H1 (cell line): ENCODE results near the gene KLHDC7B. TPM values are rescaled to one million over a fixed set of nuclear protein-coding genes. Genes with fewer than 3 reads are reported as not detected.

Source experiments
- CTCF ChIA-PET: fragments of 300-600 bp; sonication (Branson Sonifier 250); formaldehyde crosslinking; loops from one replicate; lab custom pipeline; 2021; ENCODE audit not compliant: partially characterized antibody; lab: Charles Lee
- POLR2A ChIA-PET: fragments of 300-600 bp; sonication (Branson Sonifier 250); formaldehyde crosslinking; loops from one replicate; lab custom pipeline; 2021; ENCODE audit warnings: inconsistent platforms; ENCODE audit not compliant: partially characterized antibody; lab: Charles Lee
- DNase-seq, 2 experiments: peaks; one replicate each; pipeline versions ENCODE4 v3.0.0 to v3.0.0-alpha.2; 2010 to 2022; ENCODE audit warnings: low spot score in 2 of 2, low read depth in 1 of 2, mixed read lengths in 1 of 2
- FAIRE-seq: peaks from 2 replicates; lab custom pipeline; 2011; peaks lifted over from hg19 to GRCh38; lab: Jason Lieb, UNC
- H2AFZ ChIP-seq: 2 replicates; pipeline ENCODE4 v1.8.1; 2012; ENCODE audit warnings: low read length, inconsistent platforms
- H2AK5ac ChIP-seq: 2 replicates; pipeline ENCODE4 v1.6.1; 2013; ENCODE audit warnings: low read depth, low read length
- H2BK120ac ChIP-seq: replicated peaks from 2 replicates; pipeline ENCODE3; 2013; ENCODE audit warnings: low read depth, low read length, inconsistent platforms
- H2BK12ac ChIP-seq: 2 replicates; pipeline ENCODE4 v1.6.1; 2013; ENCODE audit warnings: low read depth, low read length
- H2BK15ac ChIP-seq: 2 replicates; pipeline ENCODE4 v1.6.1; 2013; ENCODE audit warnings: low read length
- H2BK20ac ChIP-seq: 2 replicates; pipeline ENCODE4 v1.6.1; 2013; ENCODE audit warnings: low read length
- H2BK5ac ChIP-seq: 2 replicates; pipeline ENCODE4 v1.6.1; 2013; ENCODE audit warnings: low read depth, low read length
- H3K14ac ChIP-seq: 2 replicates; pipeline ENCODE4 v1.6.1; 2013; ENCODE audit warnings: inconsistent platforms; ENCODE audit not compliant: insufficient read length
- H3K18ac ChIP-seq: 2 replicates; pipeline ENCODE4 v1.6.1; 2013; ENCODE audit warnings: low read length; ENCODE audit errors: extremely low read depth
- H3K23ac ChIP-seq: 2 replicates; pipeline ENCODE4 v1.6.1; 2013; ENCODE audit warnings: inconsistent platforms; ENCODE audit not compliant: insufficient read length
- H3K23me2 ChIP-seq: 2 replicates; pipeline ENCODE4 v1.6.1; 2013; ENCODE audit warnings: low read depth, low read length
- H3K27ac ChIP-seq: 2 replicates; pipeline ENCODE4 v1.6.1; 2011; ENCODE audit warnings: low read depth, low read length, inconsistent platforms
- H3K27me3 ChIP-seq, 4 experiments: replicated peaks in 1 of 4; 1 replicate in 1 of 4; 2 replicates in 3 of 4; pipeline versions ENCODE4 v1.6.1 to v1.8.1; 2011 to 2013; ENCODE audit warnings: low read length in 3 of 4, mild to moderate bottlenecking in 3 of 4, inconsistent platforms in 2 of 4, mixed read lengths in 2 of 4, moderate library complexity in 1 of 4; ENCODE audit not compliant: control insufficient read depth in 3 of 4, insufficient read depth in 3 of 4; ENCODE audit errors: extremely low read depth in 1 of 4
- H3K36me3 ChIP-seq, 4 experiments: 2 replicates each; pipeline versions ENCODE4 v1.6.1 to v1.8.1; 2011 to 2013; ENCODE audit warnings: mild to moderate bottlenecking in 4 of 4, low read length in 3 of 4, moderate library complexity in 2 of 4, control low read depth in 1 of 4, inconsistent platforms in 1 of 4; ENCODE audit not compliant: insufficient read depth in 4 of 4, control insufficient read depth in 2 of 4
- H3K4ac ChIP-seq: replicated peaks from 2 replicates; pipeline ENCODE3; 2013; ENCODE audit warnings: low read length, low read depth, mixed read lengths, inconsistent platforms; ENCODE audit not compliant: insufficient read length
- H3K4me1 ChIP-seq, 4 experiments: replicated peaks in 1 of 4; 1 replicate in 1 of 4; 2 replicates in 3 of 4; pipeline versions ENCODE4 v1.6.1 to v1.8.1; 2011 to 2013; ENCODE audit warnings: low read length in 3 of 4, inconsistent platforms in 2 of 4, mixed read lengths in 1 of 4; ENCODE audit not compliant: insufficient read depth in 4 of 4, control insufficient read depth in 3 of 4
- H3K4me2 ChIP-seq, 2 experiments: 2 replicates each; pipeline versions ENCODE4 v1.6.1 to v1.8.1; 2011 to 2013; ENCODE audit warnings: low read depth in 2 of 2, low read length in 2 of 2, control low read depth in 1 of 2, inconsistent platforms in 1 of 2, mild to moderate bottlenecking in 1 of 2; ENCODE audit not compliant: insufficient read depth in 1 of 2
- H3K4me3 ChIP-seq, 4 experiments: fragments of 200-600, 300-600 bp in 1 of 4; sonication (generic), shearing (Covaris generic), sonication (Bioruptor Twin) in 1 of 4; 2 replicates each; pipeline versions ENCODE4 v1.5.1 to v1.8.1; 2011 to 2016; ENCODE audit warnings: low read length in 4 of 4, low read depth in 3 of 4, control low read depth in 2 of 4, inconsistent platforms in 2 of 4, mild to moderate bottlenecking in 2 of 4, mixed read lengths in 1 of 4, moderate library complexity in 1 of 4; ENCODE audit not compliant: insufficient read depth in 2 of 4; ENCODE audit errors: extremely low read depth in 1 of 4
- H3K56ac ChIP-seq: replicated peaks from 2 replicates; pipeline ENCODE3; 2013; ENCODE audit warnings: low read depth, mild to moderate bottlenecking, mixed read lengths, low read length, inconsistent platforms; ENCODE audit not compliant: insufficient read length
- H3K79me1 ChIP-seq: 2 replicates; pipeline ENCODE4 v1.6.1; 2013; ENCODE audit warnings: low read depth, low read length, control low read depth
- H3K79me2 ChIP-seq, 2 experiments: 2 replicates each; pipeline versions ENCODE4 v1.6.1 to v1.8.1; 2012 to 2013; ENCODE audit warnings: low read length in 2 of 2, mild to moderate bottlenecking in 2 of 2, inconsistent platforms in 1 of 2; ENCODE audit not compliant: insufficient read depth in 2 of 2, control insufficient read depth in 1 of 2
- H3K9ac ChIP-seq, 4 experiments: replicated peaks in 1 of 4; 1 replicate in 1 of 4; 2 replicates in 3 of 4; pipeline versions ENCODE4 v1.6.1 to v1.8.1; 2011 to 2013; ENCODE audit warnings: low read depth in 3 of 4, low read length in 3 of 4, control low read depth in 2 of 4, mild to moderate bottlenecking in 2 of 4, moderate library complexity in 2 of 4, inconsistent platforms in 1 of 4; ENCODE audit errors: extremely low read depth in 1 of 4
- H3K9me3 ChIP-seq, 2 experiments: 2 replicates each; pipeline versions ENCODE4 v1.6.1 to v1.8.1; 2012 to 2013; ENCODE audit warnings: mild to moderate bottlenecking in 2 of 2, moderate library complexity in 2 of 2, control low read depth in 1 of 2, inconsistent platforms in 1 of 2, low read depth in 1 of 2, low read length in 1 of 2, mixed read lengths in 1 of 2; ENCODE audit not compliant: insufficient read depth in 2 of 2
- H4K20me1 ChIP-seq, 2 experiments: replicated peaks in 1 of 2; 2 replicates each; pipeline versions ENCODE3 to v1.8.1; 2011 to 2013; ENCODE audit warnings: inconsistent platforms in 2 of 2, low read length in 2 of 2, mild to moderate bottlenecking in 1 of 2; ENCODE audit not compliant: insufficient read depth in 2 of 2, control insufficient read depth in 1 of 2
- H4K5ac ChIP-seq: 2 replicates; pipeline ENCODE4 v1.6.1; 2013; ENCODE audit warnings: low read length, low read depth, mixed read lengths, inconsistent platforms; ENCODE audit not compliant: insufficient read length
- H4K8ac ChIP-seq: 2 replicates; pipeline ENCODE4 v1.8.0; 2013; ENCODE audit warnings: mild to moderate bottlenecking, moderate library complexity, low read length, inconsistent platforms; ENCODE audit not compliant: insufficient read depth; ENCODE audit errors: extremely low read depth
- H4K91ac ChIP-seq: replicated peaks from 2 replicates; pipeline ENCODE3; 2013; ENCODE audit warnings: low read length, mixed read lengths, inconsistent platforms; ENCODE audit not compliant: insufficient read length
- ATF3 ChIP-seq: IDR thresholded peaks from 2 replicates; pipeline ENCODE4 v1.6.1; 2011; ENCODE audit warnings: low read depth, mild to moderate bottlenecking, low read length; ENCODE audit not compliant: insufficient read depth
- CTBP2 ChIP-seq: IDR thresholded peaks from 2 replicates; pipeline ENCODE4 v1.7.0; 2011; ENCODE audit warnings: borderline replicate concordance, mild to moderate bottlenecking, moderate library complexity, mixed read lengths, low read length; ENCODE audit not compliant: insufficient read depth, insufficient read length
- FOSL1 ChIP-seq: IDR thresholded peaks from 2 replicates; pipeline ENCODE4 v1.6.1; 2011; ENCODE audit warnings: mild to moderate bottlenecking, low read depth, low read length, moderate library complexity; ENCODE audit not compliant: insufficient read depth
- GTF2F1 ChIP-seq: IDR thresholded peaks from 2 replicates; pipeline ENCODE4 v1.6.1; 2012; ENCODE audit warnings: low read depth, low read length, improper control_type of control experiment, borderline replicate concordance
- KDM5A ChIP-seq: fragments of 200-600 bp; IDR thresholded peaks from 2 replicates; pipeline ENCODE4 v1.7.1; 2012; ENCODE audit warnings: mild to moderate bottlenecking, low read length, inconsistent platforms, mixed read lengths
- POU5F1 ChIP-seq: IDR thresholded peaks from 2 replicates; pipeline ENCODE4 v1.6.1; 2011; ENCODE audit warnings: low read depth, mild to moderate bottlenecking, low read length, moderate library complexity
- RFX5 ChIP-seq: IDR thresholded peaks from 2 replicates; pipeline ENCODE4 v1.6.1; 2011; ENCODE audit warnings: low read depth, low read length, improper control_type of control experiment, borderline replicate concordance
- SIN3A ChIP-seq, 2 experiments: IDR thresholded peaks in 1 of 2; conservative IDR thresholded peaks in 1 of 2; 2 replicates each; pipeline ENCODE4 v1.6.1; 2011 to 2012; ENCODE audit warnings: low read length in 2 of 2, improper control_type of control experiment in 1 of 2, low read depth in 1 of 2, mild to moderate bottlenecking in 1 of 2
- SP2 ChIP-seq: IDR thresholded peaks from 2 replicates; pipeline ENCODE4 v1.6.1; 2012; ENCODE audit warnings: mild to moderate bottlenecking, low read length, inconsistent platforms
- SRF ChIP-seq: IDR thresholded peaks from 2 replicates; pipeline ENCODE4 v1.6.1; 2011; ENCODE audit warnings: mild to moderate bottlenecking, low read depth, low read length, moderate library complexity
- USF2 ChIP-seq: IDR thresholded peaks from 2 replicates; pipeline ENCODE4 v1.6.1; 2011; ENCODE audit warnings: low read length, improper control_type of control experiment
- YY1 ChIP-seq: IDR thresholded peaks from 2 replicates; pipeline ENCODE4 v1.6.1; 2011; ENCODE audit warnings: low read depth, mild to moderate bottlenecking, low read length
- WGBS, 2 experiments: shearing (Covaris generic) in 1 of 2; methylation state at CpG; one replicate each; pipeline versions ENCODE4 v1.1.6 to v1.1.7; 2013 to 2015; ENCODE audit warnings: low lambda C conversion rate in 2 of 2, mixed read lengths in 2 of 2, inconsistent platforms in 1 of 2, low coverage in 1 of 2, missing lambda C conversion rate in 1 of 2; ENCODE audit not compliant: insufficient replicate concordance in 2 of 2, insufficient coverage in 1 of 2, insufficient read length in 1 of 2; ENCODE audit errors: extremely low coverage in 1 of 2, missing lambda C conversion rate in 1 of 2; 5-methylcytosine and 5-hydroxymethylcytosine counted together
- polyA plus RNA-seq, 7 experiments: library from polyadenylated mRNA; depleted of rRNA in 3 of 7; stranded (reverse) in 5 of 7; unstranded in 2 of 7; fragments of >200 nt in 5 of 7; fragments of 200-250 nt in 2 of 7; gene quantifications; 1 replicate in 5 of 7; 2 replicates in 1 of 7; 4 replicates in 1 of 7; pipeline versions ENCODE4 v1.2.1 to v1.2.3, GENCODE V29; 2011 to 2013; ENCODE audit warnings: missing spikeins in 2 of 7, mixed read lengths in 2 of 7
- total RNA-seq: library from RNA; stranded (reverse); fragmentation: NEBNext Ultra II Directional; extraction: Animal tissue kit (Norgen Biotek cat#: 25700); gene quantifications from 2 replicates; pipeline ENCODE4 v1.2.1, GENCODE V29; 2021

The KLHDC7B gene
- total and polyA plus RNA-seq, 2 of the 8 experiments (the other 6 are each of a cell fraction or from before 2014, with no cell fraction given): not detected

- H2BK5ac ChIP-seq: no peak overlapping the region
- H3K23me2 ChIP-seq: peaks cover 6% of the 10 kb centered on the region; the same call in 1 of the 2 replicates
- H3K4me1 ChIP-seq: peaks cover 2 to 12% (median 5%) of the 10 kb centered on the region in 4 experiments; a peak in 6 of 7 replicates
- H3K56ac ChIP-seq: no peak overlapping the region
- H4K20me1 ChIP-seq: no peaks in the 10 kb centered on the region
- H2BK15ac ChIP-seq: no peak overlapping the region
- H3K14ac ChIP-seq: no peak overlapping the region
- H3K79me1 ChIP-seq: no peaks in the 10 kb centered on the region
- no peak overlapping the region for H3K23ac ChIP-seq
- H3K18ac ChIP-seq: no peak overlapping the region
- H2AFZ ChIP-seq: no peak overlapping the region
- CTCF ChIA-PET: interaction anchor here (1.0 to 4.0 kb wide), 8 partner anchors 10 to 113 kb away, joined by 3 to 19 read pairs (median 5); partner anchors contain the start of gene SYCE3
- no peak overlapping the region for H3K4me2 ChIP-seq
- no peaks in the 10 kb centered on the region for H3K79me2 ChIP-seq
- H4K8ac ChIP-seq: no peak overlapping the region
- POLR2A ChIA-PET: interaction anchor here (0.8 to 1.5 kb wide), 4 partner anchors 8 to 187 kb away, joined by 3 read pairs; partner anchors contain the start of gene CPT1B
- H3K36me3 ChIP-seq: no peaks in the 10 kb centered on the region
- no peak overlapping the region for H4K5ac ChIP-seq
- no peak overlapping the region for H2BK12ac ChIP-seq
- no peak overlapping the region for H2BK20ac ChIP-seq
- DNase-seq (no peak), FAIRE-seq (no peak)
- H3K27me3 ChIP-seq: 0 out of 7 replicates have a peak, but pooled peaks cover 0 to 1% (median 0%) of the 10 kb centered on the region in 4 experiments
- no peak overlapping the region for H3K9ac ChIP-seq
- H2AK5ac ChIP-seq: no peak overlapping the region
- no peak overlapping the region for H3K4ac ChIP-seq
- WGBS, 2 experiments: 89% methylated on average over 5 of the region's 5 CpGs; no CpG with 5 or more reads in 1 of the 2 experiments
- no peaks in the 10 kb centered on the region for H3K9me3 ChIP-seq
- H3K27ac ChIP-seq: no peak overlapping the region
- no peak overlapping the region for H3K4me3 ChIP-seq
- H4K91ac ChIP-seq: no peak overlapping the region
- no peak overlapping the region for H2BK120ac ChIP-seq
- TF ChIP-seq YY1: no peak
- TF ChIP-seq POU5F1: no peak
- TF ChIP-seq CTBP2: no peak
- TF ChIP-seq SRF: no peak
- no peak for TF ChIP-seq ATF3
- TF ChIP-seq SP2: no peak
- no peak for TF ChIP-seq GTF2F1
- no peak for TF ChIP-seq FOSL1
- TF ChIP-seq KDM5A: no peak
- TF ChIP-seq USF2: no peak
- TF ChIP-seq SIN3A (conservative IDR thresholded peaks at IDR 0.05 in 1 of 2, IDR thresholded peaks at IDR 0.05 in 1 of 2; ENCODE audit: low read depth in 1 of 2, low read length in 2 of 2): no peak
- TF ChIP-seq RFX5: no peak
Measured at GRCh38 chr22:50587407-50587806, 41.7 kb downstream of the KLHDC7B start.
